Stimulated activated CD4-positive, alpha-beta T cell treated with anti-CD3 and anti-CD28 coated beads, Interleukin-15, amount 100 ng/mL, for 48 hours (primary cell): Measurements from ENCODE around the gene ST7.
"Not testable (repeated sequence)": the region's sequence is repeated elsewhere in the genome, so short reads cannot be mapped to it uniquely, and the experiment has no call there.

Experiments used
- DNase-seq, 2 donors: peaks; one replicate each; pipeline ENCODE4 v3.0.0-alpha.2; 2020; ENCODE audit warnings: low read depth in 2 of 2

The ST7 gene, protein sequence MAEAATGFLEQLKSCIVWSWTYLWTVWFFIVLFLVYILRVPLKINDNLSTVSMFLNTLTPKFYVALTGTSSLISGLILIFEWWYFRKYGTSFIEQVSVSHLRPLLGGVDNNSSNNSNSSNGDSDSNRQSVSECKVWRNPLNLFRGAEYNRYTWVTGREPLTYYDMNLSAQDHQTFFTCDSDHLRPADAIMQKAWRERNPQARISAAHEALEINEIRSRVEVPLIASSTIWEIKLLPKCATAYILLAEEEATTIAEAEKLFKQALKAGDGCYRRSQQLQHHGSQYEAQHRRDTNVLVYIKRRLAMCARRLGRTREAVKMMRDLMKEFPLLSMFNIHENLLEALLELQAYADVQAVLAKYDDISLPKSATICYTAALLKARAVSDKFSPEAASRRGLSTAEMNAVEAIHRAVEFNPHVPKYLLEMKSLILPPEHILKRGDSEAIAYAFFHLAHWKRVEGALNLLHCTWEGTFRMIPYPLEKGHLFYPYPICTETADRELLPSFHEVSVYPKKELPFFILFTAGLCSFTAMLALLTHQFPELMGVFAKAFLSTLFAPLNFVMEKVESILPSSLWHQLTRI

DNA sequence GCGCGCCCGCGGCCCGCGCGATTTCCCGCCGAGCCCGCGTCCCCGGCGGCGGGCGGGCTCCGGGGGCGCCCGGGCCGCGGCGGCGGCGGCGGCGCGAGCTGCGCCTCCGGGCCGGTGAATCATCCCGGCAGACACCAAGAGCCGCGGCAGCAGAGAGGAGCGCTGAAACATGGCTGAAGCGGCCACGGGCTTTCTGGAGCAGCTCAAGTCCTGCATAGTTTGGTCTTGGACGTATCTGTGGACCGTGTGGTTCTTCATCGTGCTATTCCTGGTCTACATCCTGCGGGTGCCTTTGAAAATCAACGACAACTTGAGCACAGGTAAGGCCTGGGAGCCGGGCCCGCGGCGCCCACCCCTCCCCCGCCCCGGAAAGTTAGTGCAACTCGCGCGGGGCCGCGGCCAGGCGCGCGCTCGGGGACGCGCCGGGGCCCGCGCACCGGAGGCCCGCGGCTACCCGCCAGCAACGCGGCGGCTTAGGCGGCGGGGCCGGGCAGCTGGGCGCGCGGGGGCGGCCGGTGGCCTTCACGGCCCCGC, at the start of gene ST7:
Gene ST7, plus strand, starts transcription at position 130 of the 534 bp plus-strand sequence. Its CDS starts 40 bp downstream, at position 170.
- peak; percentile 45 to 61 for DNase-seq

DNA sequence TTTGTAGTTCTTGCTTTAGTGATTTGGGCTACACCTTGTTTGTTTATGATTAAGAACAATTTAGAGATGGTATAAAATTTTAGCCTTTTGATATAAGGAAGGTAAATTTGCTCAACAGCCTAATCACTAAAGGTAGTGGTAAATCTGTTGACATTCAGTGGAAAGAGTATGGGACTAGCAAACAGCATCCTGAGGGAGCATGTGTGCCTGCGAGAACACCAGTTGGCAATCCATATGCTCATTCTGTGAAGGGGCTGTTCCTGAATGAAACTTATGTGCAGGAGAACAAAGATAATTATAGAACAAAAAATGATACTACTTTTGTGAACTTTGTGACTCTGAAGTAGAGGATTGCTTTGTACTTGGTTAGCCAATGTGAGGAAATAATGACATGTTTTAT, 46.9 kb upstream of the ST7 start:
- DNase-seq = no peak

DNA sequence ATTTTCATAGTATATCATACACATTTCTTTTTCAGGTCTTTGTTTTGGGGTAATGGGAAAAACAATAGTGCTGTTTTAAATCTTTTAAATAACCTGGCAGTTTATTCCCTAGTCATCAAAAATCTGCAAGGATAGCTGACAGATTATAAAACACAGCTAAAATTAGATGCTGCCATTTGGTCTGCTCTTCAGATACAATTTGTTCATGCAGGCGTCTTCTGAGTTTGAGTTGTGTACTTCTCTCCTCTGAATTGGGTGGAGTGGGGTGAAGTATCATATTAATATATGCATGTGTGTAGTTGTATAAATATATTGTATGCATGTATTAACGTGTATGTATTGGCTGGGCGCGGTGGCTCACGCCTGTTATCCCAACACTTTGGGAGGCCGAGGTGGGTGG, 42.9 kb upstream of the ST7 start:
- DNase-seq = no peak

DNA sequence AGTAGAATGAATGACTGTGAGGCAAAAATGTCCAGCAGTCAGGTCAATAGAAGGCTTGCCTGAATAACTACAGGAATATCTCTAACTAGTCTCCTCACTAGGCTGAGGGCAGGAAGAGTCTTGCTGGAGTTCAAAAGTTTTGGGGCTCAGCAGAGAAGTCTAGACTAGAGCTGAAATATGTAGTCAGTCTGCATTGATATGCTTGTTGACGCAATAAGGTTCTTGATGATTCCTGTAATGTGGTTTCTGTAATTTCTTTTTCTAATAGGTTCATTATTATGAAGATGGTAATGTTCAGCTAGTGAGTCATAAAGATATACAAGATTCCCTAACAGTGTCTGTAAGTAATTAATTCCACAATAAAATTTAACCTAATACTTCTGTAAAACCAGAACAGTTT, 41.5 kb upstream of the ST7 start:
- no peak for DNase-seq

DNA sequence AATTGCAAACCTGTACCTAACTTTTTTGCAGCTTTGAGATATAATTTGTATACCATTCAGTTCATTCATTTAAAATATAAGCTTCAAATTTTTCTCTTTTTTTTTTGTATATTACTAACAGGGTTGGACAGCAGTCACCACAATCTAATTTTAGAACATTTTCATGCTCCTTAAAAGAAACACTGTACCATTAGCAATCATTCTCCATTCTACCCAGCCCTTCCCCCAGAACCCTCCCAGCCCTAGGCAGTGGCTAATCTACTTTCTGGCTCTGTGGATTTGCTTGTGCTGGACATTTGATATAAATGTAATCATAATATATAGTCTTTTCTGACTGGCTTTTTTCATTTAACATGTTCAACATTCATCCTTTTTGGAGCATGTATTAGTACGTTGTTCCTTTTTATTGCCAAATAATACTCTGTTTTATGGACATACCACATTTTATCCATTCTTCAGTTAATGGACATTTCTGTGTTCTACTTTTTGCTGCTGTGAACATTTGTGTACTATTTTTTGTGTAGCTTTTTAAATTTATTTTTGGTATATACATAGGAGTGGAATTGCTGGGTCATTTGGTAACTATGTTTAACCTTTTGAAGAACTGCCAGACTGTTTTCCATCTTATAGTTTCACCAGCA, 40.9 kb upstream of the ST7 start:
- DNase-seq = no peak

DNA sequence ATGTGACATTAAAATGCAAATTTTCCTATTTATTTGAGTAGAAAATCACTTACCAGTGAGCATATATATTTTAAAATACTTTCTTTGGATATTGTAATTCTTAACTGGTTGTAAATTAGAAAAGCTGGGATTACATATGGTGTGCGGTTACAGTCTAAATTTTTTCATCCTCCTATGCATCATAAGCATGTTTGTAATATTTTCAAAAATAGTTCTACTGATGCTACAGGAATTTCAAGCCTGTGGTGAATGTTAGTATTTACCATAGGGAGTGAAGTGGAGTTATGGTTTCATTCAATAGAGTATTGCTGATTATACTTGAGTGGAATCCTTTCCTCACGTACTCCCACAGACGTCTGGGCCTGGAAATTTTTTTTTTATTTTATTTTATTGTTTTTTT, 34.6 kb upstream of the ST7 start:
- no peak for DNase-seq

DNA sequence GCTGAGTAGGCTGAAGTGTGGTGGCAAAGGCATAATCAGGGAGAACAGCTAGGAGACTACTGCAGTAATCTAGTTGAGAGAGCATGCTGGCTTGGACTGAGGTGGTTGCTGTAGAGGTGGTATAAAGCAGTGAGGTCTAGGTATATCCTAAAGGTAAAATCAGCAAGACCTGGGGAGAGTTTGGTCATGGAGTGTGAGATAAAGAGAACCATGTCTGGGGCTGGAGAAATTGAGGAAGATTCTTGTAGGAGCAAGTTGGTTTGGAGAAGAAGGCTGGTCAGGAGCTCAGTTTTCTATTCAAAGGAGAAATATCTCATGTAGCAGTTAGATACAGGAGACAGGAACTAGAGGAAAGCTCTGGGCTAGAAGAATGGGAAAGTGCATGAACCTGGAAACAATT, 32.9 kb upstream of the ST7 start:
- no peak for DNase-seq

DNA sequence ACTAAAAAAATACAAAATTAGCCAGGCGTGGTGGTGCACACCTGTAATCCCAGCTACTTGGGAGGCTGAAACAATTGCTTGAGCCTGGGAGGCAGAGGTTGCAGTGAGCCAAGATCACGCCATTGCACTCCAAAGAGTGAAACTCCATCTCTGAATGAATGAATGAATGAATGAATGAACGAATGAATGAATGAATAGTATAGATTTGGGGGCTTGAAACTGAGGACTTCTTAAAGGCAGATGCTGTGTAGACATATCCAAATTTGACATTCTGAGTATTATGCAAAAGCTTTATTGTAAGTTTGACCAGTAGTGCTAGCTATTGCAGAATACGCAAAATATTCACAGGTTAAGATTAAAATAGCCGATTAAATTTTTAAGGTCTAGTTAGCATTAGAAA, 30.8 kb upstream of the ST7 start:
- no peak for DNase-seq

DNA sequence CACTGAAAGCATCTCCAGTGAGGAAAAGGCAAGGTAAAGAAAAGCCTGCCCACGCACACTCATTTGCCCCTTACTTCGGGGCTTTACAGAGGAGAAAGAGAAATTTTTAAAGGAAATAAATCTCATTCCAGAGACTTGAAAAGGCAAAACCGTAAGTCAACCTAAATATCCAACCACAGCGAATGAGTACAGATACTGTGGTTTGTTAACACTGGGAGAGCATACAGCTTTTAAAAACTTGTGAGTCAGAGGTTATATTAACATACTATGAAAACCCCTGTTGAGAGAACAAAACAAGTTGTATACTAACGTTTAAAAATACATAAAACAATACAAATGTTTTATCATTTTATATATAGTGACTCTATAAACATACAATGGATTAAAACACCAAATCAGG, 28.6 kb upstream of the ST7 start:
- no peak for DNase-seq

DNA sequence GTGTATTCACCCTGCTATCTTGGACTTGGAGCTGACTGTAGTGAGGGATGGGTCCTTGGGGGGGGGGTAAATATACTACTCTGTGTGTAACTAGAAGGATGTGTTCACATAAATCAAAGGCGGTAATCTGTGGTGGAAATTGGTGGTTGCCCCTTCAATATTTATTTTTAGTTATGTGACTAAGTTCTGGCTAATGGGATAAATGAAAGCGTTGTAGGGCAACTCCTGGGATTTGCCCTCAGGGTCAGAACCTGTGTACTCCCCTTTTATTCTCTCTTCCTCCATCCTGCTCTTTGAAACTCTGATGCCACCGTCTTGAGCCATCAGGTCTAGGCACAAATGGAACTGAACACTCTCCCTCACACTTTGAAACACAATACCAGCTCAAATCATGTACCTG, 24.3 kb upstream of the ST7 start:
- DNase-seq = no peak

DNA sequence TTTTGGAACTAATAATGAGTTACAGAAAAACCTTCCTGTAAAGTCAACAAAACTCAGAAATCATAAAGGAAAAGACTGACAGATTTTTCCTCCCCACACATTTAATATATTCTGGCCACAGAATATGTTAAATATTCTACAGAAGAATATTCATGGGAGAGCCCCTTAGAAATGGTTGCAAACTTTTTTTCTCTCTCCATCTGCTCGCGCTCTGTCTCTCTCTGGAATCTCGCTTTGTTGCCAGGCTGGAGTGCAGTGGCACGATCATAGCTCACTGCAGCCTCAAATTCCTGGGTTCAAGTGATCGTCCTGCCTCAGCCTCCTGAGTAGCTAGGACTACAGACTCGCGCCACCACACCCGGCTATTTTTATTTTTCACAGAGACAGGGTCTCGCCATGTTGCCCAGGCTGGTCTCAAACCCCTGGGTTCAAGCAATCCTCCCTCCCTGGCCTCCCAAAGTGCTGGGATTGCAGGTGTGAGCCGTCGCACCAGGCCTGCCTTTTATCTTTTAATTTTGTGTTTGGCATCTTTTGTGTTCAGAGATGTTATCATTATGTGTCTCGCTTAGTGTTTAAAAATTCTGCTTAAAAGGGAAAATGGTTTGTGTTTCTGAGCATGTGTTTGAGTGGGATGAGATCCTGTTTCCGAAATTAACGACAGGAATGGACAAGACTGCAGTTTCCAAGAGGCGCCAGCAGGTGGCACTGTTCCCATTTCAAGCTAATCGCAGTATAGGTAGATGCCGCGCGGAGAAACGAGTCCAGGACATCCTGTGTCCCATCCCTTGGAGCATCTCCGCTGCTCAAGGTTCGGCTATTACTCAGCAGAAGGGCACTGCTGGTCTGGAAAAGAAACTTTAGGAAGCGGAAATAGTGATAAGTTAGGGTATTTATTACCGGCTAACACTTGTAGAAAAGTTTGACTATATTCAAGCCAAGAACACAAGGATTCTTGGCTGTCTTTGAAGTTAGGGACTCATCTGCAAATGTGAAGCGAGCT, 23.1 kb upstream of the ST7 start:
- peak; percentile 58 to 64 for DNase-seq

DNA sequence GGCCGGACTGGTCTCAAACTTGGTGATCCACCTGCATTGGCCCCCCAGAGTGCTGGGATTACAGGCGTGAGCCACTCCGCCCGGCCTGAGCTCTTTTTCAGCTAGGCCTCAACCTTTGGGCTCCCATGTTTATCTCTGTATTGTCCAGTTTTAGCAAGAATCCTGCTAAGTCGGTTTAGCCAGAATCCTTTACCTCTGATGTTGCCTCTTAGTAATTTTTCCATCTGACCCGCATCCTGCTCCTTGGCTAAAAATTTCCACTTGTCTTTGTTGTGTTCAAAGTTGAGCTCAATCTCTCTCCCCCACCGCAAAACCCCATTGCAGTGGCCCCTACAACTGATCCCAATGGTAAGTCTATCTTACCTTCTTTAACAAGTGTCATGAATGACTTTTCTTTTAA, 20.7 kb upstream of the ST7 start:
- DNase-seq = no peak

DNA sequence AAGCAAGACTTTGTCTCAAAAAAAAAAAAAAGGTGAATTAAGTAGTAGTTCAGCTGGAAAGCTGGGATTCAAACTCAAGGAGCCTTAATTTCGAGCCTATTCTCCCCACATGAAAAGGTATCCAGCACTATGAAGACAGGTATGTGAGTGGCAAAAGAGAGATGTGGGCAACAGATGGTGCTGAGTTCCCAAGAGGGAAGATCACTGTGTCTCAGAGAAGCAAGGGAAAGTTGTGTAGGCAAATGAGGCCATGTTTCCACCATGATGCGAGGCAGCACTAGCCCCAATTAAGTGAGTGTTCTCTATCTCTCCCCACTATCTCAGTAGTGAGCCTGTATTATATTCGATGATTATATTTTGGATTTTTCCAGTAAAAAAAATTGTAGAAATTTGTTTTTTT, 19.8 kb upstream of the ST7 start:
- DNase-seq = no peak

DNA sequence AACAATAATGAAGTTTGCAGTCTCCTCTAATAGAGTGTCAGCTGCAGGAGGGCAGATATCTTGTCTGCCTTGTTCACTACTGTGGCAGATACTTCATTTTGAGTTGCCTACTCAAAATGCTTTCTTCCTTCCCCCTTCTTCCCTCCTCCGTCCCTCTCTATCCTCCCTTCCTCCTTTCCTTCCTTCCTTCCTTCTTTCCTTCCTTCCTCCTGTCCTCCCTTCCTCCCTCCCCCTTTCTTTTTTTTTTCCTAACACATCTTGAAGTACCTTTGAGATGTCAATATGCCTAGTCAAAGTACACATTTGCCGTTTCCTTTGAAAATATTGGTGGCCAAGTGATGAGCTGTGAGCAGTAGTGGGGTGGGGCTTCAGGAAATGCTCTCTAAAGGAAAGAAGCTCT, 18.7 kb upstream of the ST7 start:
- DNase-seq = no peak

DNA sequence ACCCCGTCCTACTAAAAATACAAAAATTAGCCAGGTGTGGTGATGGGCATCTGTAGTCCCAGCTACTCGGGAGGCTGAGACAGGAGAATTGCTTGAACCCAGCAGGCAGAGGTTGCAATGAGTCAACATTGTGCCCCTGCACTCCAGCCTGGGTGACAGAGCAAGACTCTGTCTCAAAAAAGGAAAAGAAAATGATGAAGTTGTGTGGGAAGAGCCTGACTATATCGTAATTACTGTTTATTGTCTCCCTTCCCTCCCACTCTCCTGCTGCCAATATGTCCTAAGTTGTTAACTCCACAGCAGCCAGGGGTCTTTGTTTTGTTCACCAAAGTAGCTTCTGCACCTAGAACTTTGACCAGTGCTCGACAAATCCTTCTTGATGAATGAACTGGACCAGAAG, 16.5 kb upstream of the ST7 start:
- not testable (repeated sequence) for DNase-seq

DNA sequence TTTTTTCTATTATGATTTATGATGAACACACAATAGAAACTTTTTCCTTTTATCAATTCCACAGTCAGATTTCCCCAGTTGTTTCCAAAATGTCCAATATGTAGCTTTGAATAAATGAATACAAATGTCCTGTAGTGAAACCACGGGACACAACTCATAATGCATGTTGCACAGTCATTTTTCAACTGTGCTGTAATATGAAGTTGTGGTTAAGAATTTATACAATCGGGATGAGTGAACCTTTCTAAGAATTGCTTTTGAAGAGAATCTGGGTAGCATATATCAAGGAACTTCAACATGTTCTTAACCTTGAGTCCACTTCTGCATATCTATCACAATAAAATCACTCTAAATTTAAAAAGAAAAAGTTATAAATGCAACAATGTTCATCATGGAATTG, 14.6 kb upstream of the ST7 start:
- no peak for DNase-seq

DNA sequence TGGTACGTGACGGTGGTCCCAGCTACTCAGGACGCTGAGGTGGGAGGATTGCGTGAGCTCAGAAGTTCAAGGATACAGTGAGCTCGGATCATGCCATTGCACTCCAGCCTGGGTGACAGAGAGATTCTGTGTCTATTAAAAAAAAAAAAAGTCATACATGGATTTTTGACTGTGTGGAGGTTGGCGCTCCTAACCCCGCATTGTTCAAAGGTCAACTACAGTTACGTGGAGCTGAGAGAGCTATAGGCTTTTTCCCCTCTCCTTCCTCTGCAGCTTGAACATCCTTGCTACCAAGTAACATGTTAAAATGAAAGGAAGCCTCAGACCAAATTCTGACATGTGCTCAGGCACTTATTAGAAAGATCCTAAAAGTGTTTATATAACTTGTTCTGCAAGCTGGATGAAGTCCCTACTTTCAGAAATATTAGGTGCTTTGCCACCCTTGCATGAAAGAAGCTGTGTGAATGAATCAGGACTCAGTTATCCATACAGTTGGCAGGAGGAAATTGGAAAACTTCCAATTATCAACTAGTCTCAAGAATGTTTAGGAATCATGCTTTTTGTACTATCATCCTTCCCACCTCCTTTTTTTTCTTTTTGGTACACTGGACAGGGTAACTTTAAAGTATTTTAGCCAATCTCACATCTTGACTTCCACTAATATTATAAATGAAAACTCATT, 12.5 kb upstream of the ST7 start:
- no peak for DNase-seq

DNA sequence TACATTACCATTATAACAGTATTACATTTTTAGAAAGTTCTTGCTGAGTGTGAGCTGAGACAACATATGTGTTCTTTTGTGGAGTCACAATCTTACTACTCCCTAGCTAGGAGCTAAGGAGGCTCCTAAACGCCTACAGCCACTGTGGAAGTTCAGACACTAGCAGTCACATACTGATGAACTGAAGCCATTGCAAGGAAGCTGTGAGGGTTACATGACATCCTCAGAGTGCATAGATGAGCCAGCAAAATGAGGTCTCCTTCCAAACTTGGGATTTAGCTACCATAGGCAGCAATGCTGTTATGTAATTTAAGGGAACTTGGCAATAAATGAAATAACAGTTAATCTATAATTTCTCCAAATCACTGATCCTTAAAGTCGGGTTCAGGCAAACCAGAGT, 10.8 kb upstream of the ST7 start:
- no peak for DNase-seq

DNA sequence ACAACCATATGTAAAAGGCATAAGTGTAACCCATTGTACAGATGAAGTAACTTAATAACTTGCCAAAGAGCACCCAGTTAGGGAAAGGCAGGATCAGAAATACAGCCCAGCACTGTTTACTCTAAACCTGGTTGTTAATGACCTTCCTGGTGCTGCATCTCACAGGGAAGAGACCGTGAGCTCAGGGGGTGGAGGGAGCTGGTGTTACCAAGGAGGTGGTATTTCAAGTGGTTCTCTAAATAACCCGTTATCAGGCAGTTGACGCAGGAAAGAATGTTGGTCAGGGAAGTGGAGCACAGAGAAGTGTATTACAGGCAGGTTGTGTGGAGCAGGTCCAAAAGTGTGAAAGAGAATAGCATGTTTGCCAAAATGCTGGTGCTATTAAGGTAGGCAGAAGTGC, 4.4 kb upstream of the ST7 start:
- DNase-seq = no peak

DNA sequence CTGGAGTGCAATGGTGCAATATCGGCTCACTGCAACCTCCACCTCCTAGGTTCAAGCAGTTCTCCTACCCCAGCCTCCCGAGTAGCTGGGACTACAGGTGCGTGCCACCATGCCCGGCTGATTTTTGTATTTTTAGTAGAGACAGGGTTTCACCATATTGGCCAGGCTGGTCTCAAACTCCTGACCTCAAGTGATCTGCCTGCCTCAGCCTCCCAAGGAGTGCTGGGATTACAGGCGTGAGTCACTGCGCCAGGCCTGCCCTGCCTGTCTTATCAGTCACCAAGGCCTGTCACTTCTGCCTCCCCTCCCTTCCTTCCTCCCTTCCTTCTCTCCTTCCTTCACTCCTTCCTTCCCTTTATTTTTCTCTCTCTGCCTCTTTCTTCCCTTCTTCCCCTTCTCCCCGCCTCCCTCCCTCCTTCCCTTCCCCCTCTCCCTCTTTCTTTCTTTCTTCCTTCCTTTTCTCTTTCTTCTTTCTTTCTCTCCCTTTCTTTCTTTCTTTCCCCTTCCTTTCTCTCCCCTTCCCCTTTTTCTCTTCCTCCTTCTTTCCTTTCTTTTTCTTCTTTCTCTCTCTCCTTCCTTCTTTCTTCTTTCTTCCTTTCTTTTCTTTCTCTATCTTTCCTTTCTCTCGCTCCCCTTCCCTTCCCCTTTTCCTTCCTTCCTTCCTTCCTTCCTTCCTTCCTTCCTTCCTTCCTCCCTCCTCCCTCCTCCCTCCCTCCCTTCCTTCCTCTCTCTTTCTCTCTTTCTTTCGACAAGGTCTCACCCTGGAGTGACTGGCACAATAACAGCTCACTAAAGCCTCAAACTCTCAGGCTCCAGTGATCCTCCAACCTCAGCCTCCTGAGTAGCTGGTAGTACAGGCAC, 3.1 kb upstream of the ST7 start:
- no peak for DNase-seq
